HTR-8/SVneo (cell line): ENCODE results near the gene GPR142.
A peak's percentile ranks its signal among the peaks of the same experiment; 100 is the strongest.

Source experiments
- DNase-seq: peaks from one replicate; pipeline ENCODE4 v3.0.0; 2011; ENCODE audit warnings: low spot score, mixed read lengths; ENCODE audit not compliant: insufficient read length
- FAIRE-seq: peaks from 2 replicates; lab custom pipeline; 2011; peaks lifted over from hg19 to GRCh38; lab: Jason Lieb, UNC

The GPR142 gene

DNA sequence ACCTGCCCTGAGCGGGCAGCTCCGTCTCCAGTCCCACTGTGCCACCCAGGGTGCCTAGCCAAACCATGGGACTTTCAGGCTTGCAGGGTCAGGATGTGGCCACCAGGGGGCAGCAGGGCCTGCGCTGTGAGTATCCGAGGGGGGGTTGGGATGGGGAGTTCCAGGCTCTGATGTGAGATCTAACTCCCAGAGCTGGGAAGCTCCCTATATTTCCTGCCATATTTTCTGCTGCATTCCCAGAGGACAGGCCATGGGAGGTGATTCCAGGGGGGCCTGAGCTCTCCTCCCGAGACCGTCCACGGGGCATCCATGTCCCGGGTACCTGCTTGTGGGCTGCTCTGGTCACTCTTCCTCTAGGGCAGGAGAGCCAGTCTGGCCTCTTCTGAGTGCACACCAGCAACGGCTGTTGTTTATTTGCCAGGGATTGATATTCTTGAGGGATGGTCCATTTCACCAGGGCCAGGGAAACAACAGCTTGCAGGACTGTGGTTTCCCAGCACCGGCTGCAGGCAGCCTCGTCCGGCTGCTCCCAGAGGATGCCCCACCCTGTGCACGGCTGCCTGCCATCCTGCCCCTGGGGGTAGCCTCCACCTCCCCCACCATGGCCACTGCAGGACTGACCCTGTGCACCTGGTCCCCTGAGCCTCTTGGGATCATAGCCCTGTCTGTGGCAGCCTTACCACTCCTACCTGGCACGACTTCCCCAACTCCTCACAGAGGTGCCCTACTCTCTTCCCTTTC, 1.2 kb downstream of the GPR142 start:
- FAIRE-seq (peak; percentile 94), DNase-seq (peak; percentile 80)

DNA sequence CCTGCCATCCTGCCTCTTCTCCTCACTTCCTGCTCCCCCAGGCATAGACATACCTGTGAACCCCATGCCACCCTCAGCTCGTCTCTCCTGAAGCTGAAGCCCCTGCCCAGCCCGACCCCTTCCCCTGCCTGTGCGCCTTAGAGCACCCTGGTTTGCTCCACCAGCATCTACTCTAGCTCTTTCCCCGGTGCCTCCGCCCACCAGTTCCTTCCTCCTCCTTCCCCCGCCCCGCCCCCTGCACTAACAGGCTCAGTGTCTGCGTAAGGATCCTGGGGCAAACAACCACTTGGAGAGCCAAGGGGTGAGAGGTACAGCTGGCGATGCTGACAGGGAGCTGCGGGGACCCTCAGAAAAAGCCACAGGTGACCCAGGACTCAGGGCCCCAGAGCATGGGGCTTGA, 1.9 kb downstream of the GPR142 start:
- DNase-seq (no peak), FAIRE-seq (no peak)

DNA sequence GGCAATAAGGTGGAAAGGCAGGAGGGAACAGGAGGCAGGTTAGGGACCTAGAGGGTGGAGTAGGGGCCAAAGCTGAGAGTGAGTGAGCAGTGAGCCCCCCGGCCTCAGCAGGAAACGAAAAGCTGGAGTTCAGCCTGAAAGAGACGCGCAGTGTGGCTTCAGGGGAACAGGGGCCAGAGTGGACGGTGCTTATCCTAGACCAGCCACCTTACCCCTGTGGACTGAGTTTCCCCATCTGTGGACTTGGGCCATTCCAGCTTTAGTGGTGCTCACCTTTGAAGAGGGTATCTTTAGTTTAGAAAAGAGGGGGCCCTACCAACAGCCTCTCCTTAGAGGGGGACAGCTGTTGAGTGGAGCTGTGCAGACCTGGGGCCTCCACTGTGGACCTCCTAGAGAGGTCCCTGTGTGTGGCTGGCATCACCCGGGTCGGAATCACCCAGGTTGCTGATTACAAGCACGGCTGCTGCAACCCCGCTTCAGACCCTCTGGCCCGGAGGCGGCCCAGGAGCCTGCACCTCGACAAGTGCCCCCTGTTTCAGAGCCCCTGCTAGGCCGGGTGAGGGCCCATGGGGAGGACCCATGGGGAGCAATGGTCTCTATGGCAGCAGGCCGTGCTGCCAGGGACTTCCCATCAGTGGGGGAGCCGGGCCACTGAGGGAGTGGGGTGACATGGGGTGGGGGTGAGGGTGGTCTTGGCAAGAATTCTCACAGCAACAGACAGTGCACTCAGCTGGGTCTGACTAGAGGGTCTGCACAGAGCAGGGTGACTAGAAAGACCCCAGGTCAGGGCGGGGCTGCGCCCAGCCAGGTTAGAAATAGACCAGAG, 2.6 kb downstream of the GPR142 start:
- FAIRE-seq (no peak), DNase-seq (no peak)

DNA sequence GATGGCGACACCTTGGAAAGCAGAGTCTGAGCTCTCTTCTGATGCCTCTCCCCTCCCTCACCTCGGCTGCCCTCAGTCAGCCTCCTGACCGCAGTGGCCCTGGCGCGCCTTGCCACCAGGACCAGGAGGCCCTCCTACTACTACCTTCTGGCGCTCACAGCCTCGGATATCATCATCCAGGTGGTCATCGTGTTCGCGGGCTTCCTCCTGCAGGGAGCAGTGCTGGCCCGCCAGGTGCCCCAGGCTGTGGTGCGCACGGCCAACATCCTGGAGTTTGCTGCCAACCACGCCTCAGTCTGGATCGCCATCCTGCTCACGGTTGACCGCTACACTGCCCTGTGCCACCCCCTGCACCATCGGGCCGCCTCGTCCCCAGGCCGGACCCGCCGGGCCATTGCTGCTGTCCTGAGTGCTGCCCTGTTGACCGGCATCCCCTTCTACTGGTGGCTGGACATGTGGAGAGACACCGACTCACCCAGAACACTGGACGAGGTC, 4.4 kb downstream of the GPR142 start:
- DNase-seq (no peak), FAIRE-seq (no peak)

DNA sequence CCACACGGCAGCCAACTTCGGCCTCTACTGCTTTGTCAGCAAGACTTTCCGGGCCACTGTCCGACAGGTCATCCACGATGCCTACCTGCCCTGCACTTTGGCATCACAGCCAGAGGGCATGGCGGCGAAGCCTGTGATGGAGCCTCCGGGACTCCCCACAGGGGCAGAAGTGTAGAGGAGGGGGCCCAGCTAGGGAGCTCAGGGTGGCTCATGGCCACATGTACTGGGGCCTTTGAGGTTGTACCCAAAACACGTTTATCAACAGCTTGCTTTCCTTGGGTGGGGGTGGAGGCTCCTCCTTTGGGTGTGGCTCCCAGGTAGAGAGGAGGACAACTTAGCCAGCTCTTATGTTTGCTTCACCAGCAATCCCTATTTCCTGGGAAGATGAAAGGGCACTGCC, 5.1 kb downstream of the GPR142 start:
- DNase-seq (no peak), FAIRE-seq (no peak)

DNA sequence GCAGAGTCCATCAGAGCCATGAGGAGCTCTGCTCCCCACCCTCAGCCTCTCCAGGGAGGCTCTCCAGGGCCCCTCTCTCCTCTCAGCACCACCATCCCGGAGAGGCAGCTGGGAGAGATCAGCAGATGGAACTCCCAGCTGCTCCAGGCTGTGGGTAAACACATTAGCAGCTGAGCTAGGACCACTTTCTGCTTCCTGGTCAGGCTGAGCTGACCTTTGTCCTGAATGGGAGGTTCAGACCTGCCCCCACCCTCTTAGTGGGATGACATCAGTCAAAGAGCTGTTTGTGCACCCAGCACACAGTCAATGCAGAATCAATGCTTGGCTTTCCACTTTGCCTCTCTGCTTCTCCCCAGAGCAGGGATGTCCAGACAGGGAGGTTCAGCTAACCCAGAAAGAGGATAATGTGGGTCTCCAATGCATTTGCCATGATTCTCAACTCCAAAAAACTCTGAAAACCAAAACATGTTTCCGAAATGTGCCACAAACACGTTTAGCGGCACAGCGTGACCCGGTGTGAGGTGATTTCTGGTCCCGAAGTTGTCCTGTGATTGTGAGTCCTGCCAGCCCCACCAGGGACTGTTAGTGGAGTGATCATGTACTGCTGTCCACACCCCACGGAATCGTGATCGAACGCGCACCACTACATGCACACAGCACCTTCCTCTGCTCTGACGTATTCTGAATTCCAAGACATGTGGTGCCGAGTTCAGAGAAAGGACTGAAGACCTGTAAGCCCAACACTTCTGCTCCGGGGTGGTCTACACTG, 6.7 kb downstream of the GPR142 start:
- DNase-seq (no peak), FAIRE-seq (no peak)

DNA sequence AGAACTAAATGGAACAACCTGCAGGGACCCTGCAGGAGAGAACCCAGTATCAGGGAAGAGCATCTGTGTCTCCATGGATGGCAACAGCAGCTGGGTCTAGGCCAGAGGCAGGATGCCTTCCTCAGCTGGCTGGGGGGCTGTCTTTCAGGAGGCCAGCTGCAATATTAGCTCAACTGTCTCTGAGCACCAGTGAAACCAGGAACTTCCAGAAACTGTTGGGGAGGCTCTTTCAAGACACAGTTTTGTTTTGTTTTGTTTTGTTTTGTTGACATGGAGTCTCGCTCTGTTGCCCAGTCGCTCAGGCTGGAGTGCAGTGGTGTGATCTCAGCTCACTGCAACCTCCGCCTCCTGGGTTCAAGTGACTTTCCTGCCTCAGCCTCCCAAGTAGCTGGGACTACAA, 7.6 kb downstream of the GPR142 start:
- DNase-seq (no peak), FAIRE-seq (no peak)

DNA sequence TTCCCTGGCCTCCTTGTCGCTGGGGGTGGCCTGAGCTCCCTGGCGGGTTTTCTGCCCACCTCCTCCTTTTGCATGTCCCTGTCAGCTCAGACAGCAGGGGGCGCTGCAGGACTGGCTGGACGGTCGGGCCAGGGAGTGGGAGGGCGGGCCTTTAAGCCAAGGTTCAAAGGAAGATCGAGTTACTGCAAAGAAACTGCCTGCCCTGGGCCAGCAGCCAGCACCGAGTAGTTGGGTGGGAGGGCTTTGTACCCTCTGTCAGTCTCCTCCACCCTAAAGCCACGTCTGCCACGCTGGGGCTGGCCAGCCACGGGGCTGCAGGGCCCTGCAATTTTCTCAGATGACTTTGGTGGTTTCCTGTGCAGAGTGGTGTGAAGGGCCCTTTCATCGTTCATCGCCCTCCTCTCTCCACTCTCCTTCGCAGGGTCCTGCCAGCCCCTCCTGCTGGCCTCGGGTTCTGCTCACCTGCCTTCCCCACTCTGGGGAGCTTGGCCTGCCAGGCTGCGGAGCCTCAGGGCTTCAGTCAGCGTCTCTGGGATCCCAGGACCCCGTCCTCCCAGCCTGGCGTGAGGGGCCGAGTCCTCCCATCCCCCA, 12.3 kb downstream of the GPR142 start:
- FAIRE-seq (peak; percentile 74), DNase-seq (peak; percentile 93)

DNA sequence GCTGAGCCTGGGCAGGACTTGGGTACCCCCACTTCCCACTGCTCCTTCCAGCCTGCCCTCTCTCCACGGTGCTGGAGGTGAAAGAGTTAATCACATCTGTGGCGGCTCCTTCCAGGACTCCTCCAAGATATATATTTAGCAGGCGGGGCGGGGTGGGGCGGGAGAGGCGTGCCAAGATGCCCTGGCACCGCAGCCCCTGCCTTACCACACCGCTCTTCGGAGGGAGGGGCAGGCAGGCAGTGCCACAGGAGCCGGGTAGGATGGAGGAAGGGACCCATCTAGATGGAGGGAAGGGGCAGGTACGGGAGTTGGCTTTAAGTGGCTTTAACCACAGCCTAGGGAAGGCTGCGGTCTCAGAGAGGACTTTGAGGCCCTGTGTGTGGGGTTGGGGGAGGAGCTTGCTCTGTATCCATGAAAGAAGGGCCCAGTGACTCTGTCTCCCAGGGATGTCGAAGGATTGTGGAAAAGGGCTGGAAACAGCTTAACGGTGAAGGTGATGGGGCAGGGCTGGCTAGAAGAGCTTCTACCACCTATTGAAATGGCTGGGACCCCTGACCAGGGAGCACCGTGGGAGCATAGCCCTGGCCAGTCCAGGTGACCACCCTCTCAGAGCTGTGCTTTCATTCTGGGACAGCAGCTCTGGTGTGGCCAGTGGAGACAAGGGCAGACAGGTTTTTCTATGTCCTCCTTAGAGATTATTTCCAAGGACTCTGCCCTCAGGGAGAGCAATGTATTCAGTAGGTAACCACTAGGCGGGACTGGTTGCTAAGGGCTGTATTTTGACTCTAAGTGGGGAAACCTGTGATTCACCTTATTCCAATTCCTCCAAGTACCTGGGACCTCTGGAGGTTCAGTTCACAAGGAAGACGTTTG, 13.0 kb downstream of the GPR142 start:
- DNase-seq (no peak), FAIRE-seq (no peak)

DNA sequence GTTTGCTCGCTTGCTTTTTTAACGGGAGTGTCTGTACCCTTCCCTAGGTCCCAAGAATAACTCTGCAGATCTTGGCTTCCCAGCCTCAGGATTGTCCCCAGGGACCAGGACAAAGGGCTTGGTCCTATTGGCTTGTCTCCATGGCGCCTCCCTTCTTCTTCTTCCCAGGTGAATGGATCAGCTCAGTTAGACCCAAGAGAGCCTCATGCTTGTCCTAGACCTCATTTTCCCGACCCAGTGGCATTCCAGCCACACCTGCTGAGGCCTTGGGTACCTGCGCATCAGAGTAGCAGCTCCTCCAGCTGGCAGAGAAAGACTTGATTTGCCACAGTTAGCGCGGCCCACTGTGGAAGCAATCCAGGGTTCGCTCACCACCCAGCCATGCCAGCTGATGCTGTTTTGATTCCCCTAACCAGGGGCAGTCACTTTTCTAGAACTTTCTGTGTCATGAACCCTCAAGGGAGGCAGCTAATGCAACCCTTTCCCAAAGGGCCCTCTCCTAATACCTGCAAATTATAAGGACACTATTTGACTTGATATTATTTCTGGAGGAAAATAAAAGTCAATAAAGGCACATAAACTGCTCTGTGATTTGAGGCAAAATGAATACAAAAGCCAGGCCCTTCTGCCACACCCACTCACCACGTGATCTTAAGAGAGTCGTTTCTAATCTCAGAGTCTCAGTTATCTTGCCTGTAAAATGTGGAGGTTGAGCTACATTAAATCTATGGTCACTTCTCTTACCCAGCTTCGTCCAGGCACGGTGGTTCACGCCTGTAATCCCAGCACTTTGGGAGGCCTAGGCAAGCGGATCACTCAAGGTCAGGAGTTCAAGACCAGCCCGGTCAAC, 13.9 kb downstream of the GPR142 start:
- no peak for FAIRE-seq

DNA sequence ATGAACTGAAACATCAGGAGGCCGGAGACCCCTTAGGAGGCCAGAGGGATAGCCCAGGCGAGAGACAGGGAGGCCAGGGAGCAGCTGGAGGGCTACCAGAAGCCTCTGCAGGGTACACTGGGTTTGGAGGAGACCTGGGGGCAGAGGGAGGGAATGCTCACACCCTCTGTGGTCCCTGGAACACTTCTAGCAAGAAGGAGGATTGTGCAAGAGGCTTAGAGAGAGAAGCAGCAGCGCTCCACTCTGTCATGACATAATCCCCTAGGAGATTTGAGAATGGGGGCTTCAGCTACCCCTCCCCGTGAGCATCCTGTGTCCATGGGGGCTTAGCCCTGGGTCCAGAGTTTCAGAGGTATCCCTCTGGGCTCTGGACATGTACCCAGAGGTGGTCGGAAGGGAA, 15.8 kb downstream of the GPR142 start:
- no peak for FAIRE-seq
- DNase-seq: no peak

More for the DNA sequence above, 13.9 kb downstream of the GPR142 start:
- DNase-seq: no peak

DNA sequence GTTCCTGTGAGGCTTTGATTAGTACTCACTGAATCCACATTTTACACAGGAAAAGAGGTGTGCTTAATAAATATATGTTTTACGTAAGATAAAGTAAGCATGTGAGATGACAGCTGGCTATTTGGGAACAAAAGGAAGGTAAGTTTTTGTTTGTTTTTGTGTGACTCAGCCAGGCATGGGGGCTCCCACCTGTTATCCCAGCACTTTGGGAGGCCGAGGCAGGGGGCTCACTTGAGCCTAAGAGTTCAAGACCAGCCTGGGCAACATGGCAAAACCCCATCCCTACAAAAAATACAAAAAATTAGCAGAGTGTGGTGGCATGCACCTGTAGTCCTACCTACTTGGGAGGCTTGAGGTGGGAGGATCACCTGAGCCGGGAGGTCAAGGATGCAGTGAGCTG, 17.9 kb downstream of the GPR142 start:
- DNase-seq: no peak
- no peak for FAIRE-seq

DNA sequence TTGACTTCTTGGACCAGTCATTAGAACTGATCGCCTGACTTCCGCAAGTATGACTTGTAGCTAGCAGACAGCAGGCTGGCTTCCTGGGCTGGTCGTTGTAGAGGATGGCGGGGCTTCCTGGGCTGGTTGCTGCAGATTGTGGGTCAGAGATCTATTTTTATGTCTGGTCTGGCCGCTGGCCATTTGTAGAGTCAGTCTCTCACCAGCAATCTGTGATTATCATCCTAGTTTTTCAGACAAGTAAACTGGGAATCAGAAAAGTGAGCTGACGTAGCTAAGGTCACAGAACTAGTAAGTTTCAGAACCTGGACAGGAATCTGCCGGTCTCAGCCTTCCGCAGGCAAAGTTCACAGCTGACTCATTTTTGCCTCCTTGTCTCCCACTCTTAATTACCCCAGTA, 19.1 kb downstream of the GPR142 start:
- DNase-seq (no peak), FAIRE-seq (no peak)

DNA sequence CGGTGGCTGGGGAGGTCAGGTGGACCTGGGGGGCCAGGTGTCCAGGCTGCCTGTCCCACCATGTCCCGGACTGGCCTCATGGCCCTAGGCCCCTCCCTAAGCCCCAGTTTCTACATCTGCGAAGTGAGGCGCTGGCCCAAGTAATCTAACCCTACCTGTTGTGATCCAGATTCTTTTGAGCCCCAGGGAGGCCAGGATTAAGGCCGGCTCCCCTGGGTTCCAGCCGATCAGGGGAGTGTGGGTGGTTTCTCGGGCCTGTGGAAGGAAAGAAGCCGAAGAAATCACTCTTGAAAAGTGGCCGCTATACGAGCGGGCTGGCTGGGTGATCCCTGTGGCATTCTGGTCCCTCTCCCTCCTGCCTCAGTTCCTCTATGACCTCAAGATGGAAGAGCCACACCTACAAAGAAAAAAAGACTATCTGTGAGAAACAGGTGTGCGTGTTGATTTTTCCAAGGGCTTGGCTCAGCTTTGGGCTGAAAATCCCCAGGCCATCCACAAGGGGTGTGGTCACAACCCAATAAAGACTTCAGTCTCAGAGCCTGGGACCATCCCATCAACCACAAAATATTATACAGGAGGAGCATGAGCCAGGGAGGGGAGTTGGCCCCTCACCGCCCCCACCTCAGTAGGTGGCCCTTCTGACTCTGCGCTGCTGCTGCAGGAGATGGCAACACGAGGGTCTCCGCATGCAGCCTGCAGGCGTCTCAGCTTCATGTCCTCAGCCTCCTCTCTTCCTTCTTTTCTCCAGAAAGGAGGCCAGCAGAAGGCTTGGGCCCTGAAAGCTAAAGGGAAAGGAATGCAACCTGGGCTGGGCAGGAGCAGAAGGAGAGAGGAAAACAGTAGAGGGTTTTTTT, 20.3 kb downstream of the GPR142 start:
- DNase-seq: no peak
- no peak for FAIRE-seq

DNA sequence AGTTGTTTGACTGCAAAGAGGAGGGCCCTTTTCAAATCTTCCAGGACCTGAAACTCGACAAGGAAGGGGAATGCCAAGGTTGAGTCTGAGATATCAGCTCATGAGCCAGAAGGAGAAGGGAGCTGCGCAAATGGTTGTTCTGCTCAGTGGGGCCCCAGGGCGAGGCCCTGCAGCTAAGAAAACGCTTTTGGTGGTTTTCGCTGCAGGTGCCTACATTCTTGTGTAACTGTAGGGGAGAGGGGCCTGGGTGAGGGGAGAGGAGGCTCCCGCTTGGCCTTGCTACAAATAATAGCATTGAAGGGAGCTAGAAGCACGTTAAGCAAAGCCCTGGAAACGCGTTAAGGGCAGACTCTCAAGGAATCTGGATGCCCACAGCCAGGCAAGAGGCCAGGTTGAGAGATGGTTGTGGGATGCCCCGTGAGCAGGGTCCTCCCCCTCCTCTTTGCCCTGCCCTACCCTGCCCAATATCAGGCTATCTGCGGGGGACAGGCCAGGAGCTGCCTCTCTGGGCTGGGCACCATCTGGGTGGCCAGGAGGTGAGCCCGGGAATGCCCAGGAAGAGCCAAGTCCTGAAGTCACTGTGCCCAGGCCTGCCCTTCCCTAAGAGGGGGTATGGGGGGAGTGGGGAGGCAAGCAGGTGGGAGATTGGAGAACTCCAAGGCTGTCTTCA, 21.9 kb downstream of the GPR142 start:
- no peak for FAIRE-seq
- DNase-seq: no peak

DNA sequence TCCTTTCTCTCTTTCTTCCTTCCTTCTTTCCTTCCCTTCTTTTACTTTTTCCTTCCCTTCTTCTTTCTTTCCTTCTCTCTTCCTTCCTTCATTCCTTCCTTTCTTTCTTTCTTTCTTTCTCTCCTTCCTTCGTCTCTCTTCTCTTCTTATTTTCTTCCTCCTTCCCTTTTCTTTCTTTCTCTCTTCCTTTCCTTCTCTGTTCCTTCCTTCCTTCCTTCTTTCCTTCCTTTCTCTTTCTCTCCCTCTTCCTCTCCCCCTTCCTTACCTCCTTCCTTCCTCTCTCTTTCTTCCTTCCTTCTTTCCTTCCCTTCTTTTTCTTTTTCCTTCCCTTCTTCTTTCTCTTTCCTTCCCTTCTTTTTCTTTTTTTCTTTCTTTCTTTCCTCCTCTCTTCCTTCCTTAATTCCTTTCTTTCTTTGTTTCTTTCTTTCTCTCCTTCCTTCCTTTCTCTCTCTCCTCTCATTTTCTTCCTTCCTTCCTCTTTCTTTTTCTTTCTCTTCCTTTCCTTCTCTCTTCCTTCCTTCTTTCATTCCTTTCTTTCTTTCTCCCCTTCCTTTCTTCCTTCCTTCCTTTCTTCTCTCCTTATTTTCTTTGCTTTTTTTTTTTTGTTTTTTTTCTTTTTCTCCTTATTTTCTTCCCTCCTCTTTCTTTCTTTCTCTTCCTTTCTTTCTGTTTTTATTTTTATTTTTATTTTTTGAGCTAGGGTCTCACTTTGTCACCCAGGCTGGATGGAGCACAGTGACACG, 22.8 kb downstream of the GPR142 start:
- no peak for FAIRE-seq
- DNase-seq: no peak
